Cortex of kidney (tissue), 1 donor: ENCODE measurements around the gene DCUN1D2.
"Not testable (repeated sequence)": the region's sequence is repeated elsewhere in the genome, so short reads cannot be mapped to it uniquely, and the experiment has no call there.

Experiments used
- DNase-seq: peaks from one replicate; lab custom pipeline; 2025; lab: John Stamatoyannopoulos, UW

Gene DCUN1D2

GRCh38 chr13:113445791-113446487 is 44.6 kb downstream of the DCUN1D2 start:
- no peak for DNase-seq

GRCh38 chr13:113443991-113444390 is 46.5 kb downstream of the DCUN1D2 start:
- DNase-seq: no peak

GRCh38 chr13:113442985-113443362 is 47.5 kb downstream of the DCUN1D2 start:
- no peak for DNase-seq

- no peak for DNase-seq
Measured at GRCh38 chr13:113442354-113442984, 48.0 kb downstream of the DCUN1D2 start.

- no peak for DNase-seq
Measured at GRCh38 chr13:113441661-113442060, 48.9 kb downstream of the DCUN1D2 start.

- DNase-seq: no peak
Measured at GRCh38 chr13:113437408-113438010, 53.0 kb downstream of the DCUN1D2 start.

- DNase-seq: not testable (repeated sequence)
Measured at GRCh38 chr13:113436866-113437265, 53.6 kb downstream of the DCUN1D2 start.

- not testable (repeated sequence) for DNase-seq
Measured at GRCh38 chr13:113435907-113436306, 54.6 kb downstream of the DCUN1D2 start.

- no peak for DNase-seq
Measured at GRCh38 chr13:113433391-113433916, 57.1 kb downstream of the DCUN1D2 start.

GRCh38 chr13:113432506-113433270 is 57.8 kb downstream of the DCUN1D2 start:
- DNase-seq: no peak

GRCh38 chr13:113431171-113431570 is 59.3 kb downstream of the DCUN1D2 start:
- DNase-seq: no peak

GRCh38 chr13:113430378-113431110 is 60.0 kb downstream of the DCUN1D2 start:
- no peak for DNase-seq

GRCh38 chr13:113429608-113429985 is 60.9 kb downstream of the DCUN1D2 start:
- no peak for DNase-seq

GRCh38 chr13:113428871-113429607 is 61.5 kb downstream of the DCUN1D2 start:
- DNase-seq: no peak

GRCh38 chr13:113428469-113428865 is 62.0 kb downstream of the DCUN1D2 start:
- DNase-seq: no peak

GRCh38 chr13:113427562-113428468 is 62.7 kb downstream of the DCUN1D2 start:
- no peak for DNase-seq

- DNase-seq: no peak
Measured at GRCh38 chr13:113426591-113426986, 63.9 kb downstream of the DCUN1D2 start.

- DNase-seq: no peak
Measured at GRCh38 chr13:113425941-113426590, 64.4 kb downstream of the DCUN1D2 start.

GRCh38 chr13:113423520-113424163 is 66.9 kb downstream of the DCUN1D2 start:
- DNase-seq: no peak
